Measurements from ENCODE around the gene LECT2. TPM values are rescaled to one million over a fixed set of nuclear protein-coding genes. Genes with fewer than 3 reads are reported as not detected.

Gene LECT2
- total and polyA plus RNA-seq, 2 experiments from 2014 or later: 0.45 TPM; not detected in 1

DNA sequence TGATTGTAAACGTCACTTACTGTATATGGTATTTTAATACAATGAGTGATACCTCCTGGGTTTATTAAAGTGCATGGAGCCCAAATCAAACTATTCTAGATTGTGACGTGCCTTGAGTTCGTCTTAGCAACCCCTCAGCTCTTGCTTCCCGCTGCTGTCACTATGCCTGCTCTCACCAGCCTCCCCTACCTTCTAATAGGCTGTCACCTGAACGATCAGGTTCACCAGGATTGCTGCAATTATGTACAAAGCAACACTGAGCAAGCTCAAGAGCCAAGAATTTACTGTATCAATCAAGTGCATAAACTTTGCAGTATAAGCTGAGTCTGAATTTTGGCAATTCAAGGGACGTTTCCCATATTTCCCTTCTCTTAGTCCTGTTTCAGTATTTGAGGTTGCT lies 3.0 kb downstream of the LECT2 start (continued):
- TF ChIP-seq, protein P1, sequence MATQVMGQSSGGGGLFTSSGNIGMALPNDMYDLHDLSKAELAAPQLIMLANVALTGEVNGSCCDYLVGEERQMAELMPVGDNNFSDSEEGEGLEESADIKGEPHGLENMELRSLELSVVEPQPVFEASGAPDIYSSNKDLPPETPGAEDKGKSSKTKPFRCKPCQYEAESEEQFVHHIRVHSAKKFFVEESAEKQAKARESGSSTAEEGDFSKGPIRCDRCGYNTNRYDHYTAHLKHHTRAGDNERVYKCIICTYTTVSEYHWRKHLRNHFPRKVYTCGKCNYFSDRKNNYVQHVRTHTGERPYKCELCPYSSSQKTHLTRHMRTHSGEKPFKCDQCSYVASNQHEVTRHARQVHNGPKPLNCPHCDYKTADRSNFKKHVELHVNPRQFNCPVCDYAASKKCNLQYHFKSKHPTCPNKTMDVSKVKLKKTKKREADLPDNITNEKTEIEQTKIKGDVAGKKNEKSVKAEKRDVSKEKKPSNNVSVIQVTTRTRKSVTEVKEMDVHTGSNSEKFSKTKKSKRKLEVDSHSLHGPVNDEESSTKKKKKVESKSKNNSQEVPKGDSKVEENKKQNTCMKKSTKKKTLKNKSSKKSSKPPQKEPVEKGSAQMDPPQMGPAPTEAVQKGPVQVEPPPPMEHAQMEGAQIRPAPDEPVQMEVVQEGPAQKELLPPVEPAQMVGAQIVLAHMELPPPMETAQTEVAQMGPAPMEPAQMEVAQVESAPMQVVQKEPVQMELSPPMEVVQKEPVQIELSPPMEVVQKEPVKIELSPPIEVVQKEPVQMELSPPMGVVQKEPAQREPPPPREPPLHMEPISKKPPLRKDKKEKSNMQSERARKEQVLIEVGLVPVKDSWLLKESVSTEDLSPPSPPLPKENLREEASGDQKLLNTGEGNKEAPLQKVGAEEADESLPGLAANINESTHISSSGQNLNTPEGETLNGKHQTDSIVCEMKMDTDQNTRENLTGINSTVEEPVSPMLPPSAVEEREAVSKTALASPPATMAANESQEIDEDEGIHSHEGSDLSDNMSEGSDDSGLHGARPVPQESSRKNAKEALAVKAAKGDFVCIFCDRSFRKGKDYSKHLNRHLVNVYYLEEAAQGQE (IDR thresholded peaks at IDR 0.05; ENCODE audit: unreplicated experiment): no peak

DNA sequence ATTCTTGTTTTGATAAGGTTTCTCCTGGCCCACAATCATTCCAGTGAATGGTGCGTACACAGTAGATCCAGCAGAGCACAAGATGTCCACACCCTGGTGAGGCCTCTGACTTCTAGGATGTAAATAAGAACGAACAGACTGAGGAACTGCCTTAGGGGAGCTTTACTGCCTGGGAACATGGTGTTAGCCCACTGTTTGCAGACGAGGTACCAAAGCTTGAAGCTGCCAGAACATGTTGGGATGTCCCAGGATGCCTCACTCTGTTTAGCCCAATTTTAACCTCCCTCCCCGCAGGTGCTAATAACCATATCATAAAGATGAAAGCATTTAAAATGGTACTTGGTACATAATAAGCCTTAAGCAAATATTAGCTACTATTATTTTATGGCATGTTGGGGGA lies 3.5 kb downstream of the LECT2 start:
- no peaks in the 10 kb centered on the region for H3K9me3 Mint-ChIP-seq
- Histone ChIP-seq H3K4me1 (ENCODE audit: insufficient read depth) (no peaks in the 10 kb centered on the region), H3K27me3 (ENCODE audit: insufficient read depth) (no peaks in the 10 kb centered on the region), H3K27ac (ENCODE audit: low read depth) (no peak overlapping the region), H2AFZ (no peak overlapping the region), H4K20me1 (replicated peaks; ENCODE audit: insufficient read depth) (no peaks in the 10 kb centered on the region; the same call in 1 of the 2 replicates), H3K4me3 (no peak overlapping the region), H3K36me3 (ENCODE audit: insufficient read depth) (no peaks in the 10 kb centered on the region), H3F3A (replicated peaks; ENCODE audit: low read depth) (no peaks in the 10 kb centered on the region), H3K4me2 (no peak overlapping the region), H3K9me2 (ENCODE audit: insufficient read depth) (no peaks in the 10 kb centered on the region), H3K79me2 (replicated peaks; ENCODE audit: insufficient read depth) (no peaks in the 10 kb centered on the region)
- DNase-seq (ENCODE audit: low spot score): no peak
- H3K27ac Mint-ChIP-seq: no peak overlapping the region
- H3K27me3 Mint-ChIP-seq (ENCODE audit: insufficient read depth, low read depth, poor library complexity): no peaks in the 10 kb centered on the region
- no peak for ATAC-seq
- no peaks in the 10 kb centered on the region for H3K4me1 Mint-ChIP-seq
- no peaks in the 10 kb centered on the region for H3K36me3 Mint-ChIP-seq (ENCODE audit: low read depth)
- H3K4me3 Mint-ChIP-seq: no peak overlapping the region
- TF ChIP-seq JUNB (IDR thresholded peaks at IDR 0.05; ENCODE audit: unreplicated experiment): no peak
- TF ChIP-seq CREB1 (CRISPR knock-in tag; IDR thresholded peaks at IDR 0.05; ENCODE audit: low read depth): no peak
- no peak for TF ChIP-seq STAT1 (IDR thresholded peaks at IDR 0.05; ENCODE audit: unreplicated experiment)
- no peak for TF ChIP-seq ZNF331 (CRISPR knock-in tag; IDR thresholded peaks at IDR 0.05; ENCODE audit: low read depth)
- TF ChIP-seq EZH2phosphoT487 (IDR thresholded peaks at IDR 0.05; ENCODE audit: unreplicated experiment): no peak
- TF ChIP-seq EZH2 (IDR thresholded peaks at IDR 0.05; ENCODE audit: low read depth, unreplicated experiment): no peak
- TF ChIP-seq, protein P2, sequence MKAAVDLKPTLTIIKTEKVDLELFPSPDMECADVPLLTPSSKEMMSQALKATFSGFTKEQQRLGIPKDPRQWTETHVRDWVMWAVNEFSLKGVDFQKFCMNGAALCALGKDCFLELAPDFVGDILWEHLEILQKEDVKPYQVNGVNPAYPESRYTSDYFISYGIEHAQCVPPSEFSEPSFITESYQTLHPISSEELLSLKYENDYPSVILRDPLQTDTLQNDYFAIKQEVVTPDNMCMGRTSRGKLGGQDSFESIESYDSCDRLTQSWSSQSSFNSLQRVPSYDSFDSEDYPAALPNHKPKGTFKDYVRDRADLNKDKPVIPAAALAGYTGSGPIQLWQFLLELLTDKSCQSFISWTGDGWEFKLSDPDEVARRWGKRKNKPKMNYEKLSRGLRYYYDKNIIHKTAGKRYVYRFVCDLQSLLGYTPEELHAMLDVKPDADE (IDR thresholded peaks at IDR 0.05): no peak
- TF ChIP-seq, protein P3, sequence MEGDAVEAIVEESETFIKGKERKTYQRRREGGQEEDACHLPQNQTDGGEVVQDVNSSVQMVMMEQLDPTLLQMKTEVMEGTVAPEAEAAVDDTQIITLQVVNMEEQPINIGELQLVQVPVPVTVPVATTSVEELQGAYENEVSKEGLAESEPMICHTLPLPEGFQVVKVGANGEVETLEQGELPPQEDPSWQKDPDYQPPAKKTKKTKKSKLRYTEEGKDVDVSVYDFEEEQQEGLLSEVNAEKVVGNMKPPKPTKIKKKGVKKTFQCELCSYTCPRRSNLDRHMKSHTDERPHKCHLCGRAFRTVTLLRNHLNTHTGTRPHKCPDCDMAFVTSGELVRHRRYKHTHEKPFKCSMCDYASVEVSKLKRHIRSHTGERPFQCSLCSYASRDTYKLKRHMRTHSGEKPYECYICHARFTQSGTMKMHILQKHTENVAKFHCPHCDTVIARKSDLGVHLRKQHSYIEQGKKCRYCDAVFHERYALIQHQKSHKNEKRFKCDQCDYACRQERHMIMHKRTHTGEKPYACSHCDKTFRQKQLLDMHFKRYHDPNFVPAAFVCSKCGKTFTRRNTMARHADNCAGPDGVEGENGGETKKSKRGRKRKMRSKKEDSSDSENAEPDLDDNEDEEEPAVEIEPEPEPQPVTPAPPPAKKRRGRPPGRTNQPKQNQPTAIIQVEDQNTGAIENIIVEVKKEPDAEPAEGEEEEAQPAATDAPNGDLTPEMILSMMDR (conservative IDR thresholded peaks at IDR 0.05; ENCODE audit: low read depth in 2 of 2): no peak
- TF ChIP-seq, protein P1 (IDR thresholded peaks at IDR 0.05; ENCODE audit: unreplicated experiment): no peak
